GM23338 (cell line): ENCODE results near the gene RNASE8. TPM values are rescaled to one million over a fixed set of nuclear protein-coding genes. Genes with fewer than 3 reads are reported as not detected.

Experiments
- ATAC-seq: fragments of 200-7000 bp; cut with Tn5 transposase; 3 replicates; pipeline ENCODE4 v1.9.1; 2020
- DNase-seq: peaks from one replicate; pipeline ENCODE4 v3.0.0-alpha.2; 2015; ENCODE audit warnings: low spot score
- H2AFZ ChIP-seq: fragments of 200-600 bp; sonication (generic); 2 replicates; pipeline ENCODE4 v1.8.0; 2016; ENCODE audit warnings: antibody characterized with exemption, mild to moderate bottlenecking, moderate library complexity
- H3F3A ChIP-seq: fragments of 200-600 bp; sonication (generic); replicated peaks from 2 replicates; pipeline ENCODE4 v1.8.0; 2017; ENCODE audit warnings: antibody characterized with exemption, mixed run types, low read depth
- H3K27ac ChIP-seq: fragments of 200-600 bp; sonication (generic); 2 replicates; pipeline ENCODE4 v1.6.1; 2016; ENCODE audit warnings: low read depth
- H3K27me3 ChIP-seq: fragments of 200-600 bp; sonication (generic); 2 replicates; pipeline ENCODE4 v1.8.0; 2016; ENCODE audit warnings: mild to moderate bottlenecking, mixed run types, moderate library complexity; ENCODE audit not compliant: insufficient read depth
- H3K36me3 ChIP-seq: fragments of 200-600 bp; sonication (generic); 2 replicates; pipeline ENCODE4 v1.8.0; 2016; ENCODE audit warnings: mild to moderate bottlenecking; ENCODE audit not compliant: insufficient read depth
- H3K4me1 ChIP-seq: fragments of 200-600 bp; sonication (generic); 2 replicates; pipeline ENCODE4 v1.8.0; 2016; ENCODE audit warnings: mild to moderate bottlenecking, moderate library complexity; ENCODE audit not compliant: insufficient read depth
- H3K4me2 ChIP-seq: fragments of 200-600 bp; sonication (generic); 2 replicates; pipeline ENCODE4 v1.7.1; 2017; ENCODE audit warnings: mixed run types
- H3K4me3 ChIP-seq: fragments of 200-600 bp; sonication (generic); 2 replicates; pipeline ENCODE4 v1.6.1; 2016; ENCODE audit warnings: mixed run types
- H3K79me2 ChIP-seq: fragments of 200-600 bp; sonication (generic); replicated peaks from 2 replicates; pipeline ENCODE4 v1.8.0; 2017; ENCODE audit warnings: mild to moderate bottlenecking; ENCODE audit not compliant: insufficient read depth
- H3K9me2 ChIP-seq: fragments of 200-600 bp; sonication (generic); 2 replicates; pipeline ENCODE4 v1.8.0; 2017; ENCODE audit not compliant: insufficient read depth
- H4K20me1 ChIP-seq: fragments of 200-600 bp; sonication (generic); replicated peaks from 2 replicates; pipeline ENCODE4 v1.8.0; 2017; ENCODE audit warnings: mild to moderate bottlenecking; ENCODE audit not compliant: insufficient read depth
- H3K27ac Mint-ChIP-seq: 2 replicates; pipeline ENCODE4 v1.8.0; 2020; ENCODE audit warnings: inconsistent platforms, mild to moderate bottlenecking, moderate library complexity, mixed read lengths
- H3K27me3 Mint-ChIP-seq: 3 replicates; pipeline ENCODE4 v1.8.0; 2022; ENCODE audit warnings: low read depth, mild to moderate bottlenecking, moderate library complexity, mixed read lengths, inconsistent platforms; ENCODE audit not compliant: insufficient read depth, poor library complexity
- H3K36me3 Mint-ChIP-seq: 3 replicates; pipeline ENCODE4 v1.8.0; 2021; ENCODE audit warnings: low read depth, mild to moderate bottlenecking, inconsistent platforms, moderate library complexity, mixed read lengths
- H3K4me1 Mint-ChIP-seq: 3 replicates; pipeline ENCODE4 v1.8.0; 2020; ENCODE audit warnings: mild to moderate bottlenecking, inconsistent platforms, mixed read lengths
- H3K4me3 Mint-ChIP-seq: 3 replicates; pipeline ENCODE4 v1.8.0; 2021; ENCODE audit warnings: moderate library complexity, mild to moderate bottlenecking, inconsistent platforms, mixed read lengths
- H3K9me3 Mint-ChIP-seq: 3 replicates; pipeline ENCODE4 v1.8.0; 2020; ENCODE audit warnings: moderate library complexity, mild to moderate bottlenecking, inconsistent platforms, mixed read lengths
- CREB1 ChIP-seq: fragments of 250-450 bp; sonication (Bioruptor Pico); IDR thresholded peaks from 2 replicates; pipeline ENCODE4 v1.5.0; 2020; ENCODE audit warnings: low read depth, mild to moderate bottlenecking, moderate library complexity
- CTCF ChIP-seq, 2 experiments: fragments of 200-600 bp in 1 of 2; sonication (generic) in 1 of 2; conservative IDR thresholded peaks; 2 replicates each; pipeline versions ENCODE4 v1.5.1 to v1.6.1; 2016 to 2017; ENCODE audit warnings: antibody characterized with exemption in 2 of 2, low read depth in 2 of 2, mild to moderate bottlenecking in 2 of 2, moderate library complexity in 1 of 2
- ETS1 ChIP-seq: IDR thresholded peaks from 2 replicates; pipeline ENCODE4 v1.6.1; 2016; ENCODE audit warnings: antibody characterized with exemption
- EZH2 ChIP-seq: fragments of 200-600 bp; sonication (generic); IDR thresholded peaks from one replicate; pipeline ENCODE4 v1.8.0; 2017; ENCODE audit warnings: antibody characterized with exemption, mild to moderate bottlenecking, low read depth; ENCODE audit not compliant: unreplicated experiment
- EZH2phosphoT487 ChIP-seq: fragments of 200-600 bp; sonication (generic); IDR thresholded peaks from one replicate; pipeline ENCODE4 v1.8.1; 2018; ENCODE audit warnings: antibody characterized with exemption; ENCODE audit not compliant: unreplicated experiment
- JUNB ChIP-seq: IDR thresholded peaks from one replicate; pipeline ENCODE4 v1.6.1; 2016; ENCODE audit warnings: antibody characterized with exemption; ENCODE audit not compliant: unreplicated experiment
- NANOG ChIP-seq: IDR thresholded peaks from 2 replicates; pipeline ENCODE4 v1.6.1; 2016; ENCODE audit warnings: antibody characterized with exemption, borderline replicate concordance
- POLR2AphosphoS5 ChIP-seq: IDR thresholded peaks from 2 replicates; pipeline ENCODE4 v1.6.1; 2016; ENCODE audit warnings: antibody characterized with exemption, low read depth
- REST ChIP-seq: IDR thresholded peaks from one replicate; pipeline ENCODE4 v1.6.1; 2018; ENCODE audit warnings: antibody characterized with exemption; ENCODE audit not compliant: unreplicated experiment
- STAT1 ChIP-seq: IDR thresholded peaks from one replicate; pipeline ENCODE4 v1.6.1; 2016; ENCODE audit warnings: antibody characterized with exemption; ENCODE audit not compliant: unreplicated experiment
- ZNF114 ChIP-seq: fragments of 250-450 bp; sonication (Bioruptor Pico); IDR thresholded peaks from 2 replicates; pipeline ENCODE4 v1.5.0; 2020; ENCODE audit warnings: mild to moderate bottlenecking, moderate library complexity
- ZNF331 ChIP-seq: fragments of 250-450 bp; sonication (Bioruptor Pico); IDR thresholded peaks from 2 replicates; pipeline ENCODE4 v1.5.0; 2020; ENCODE audit warnings: low read depth, mild to moderate bottlenecking, moderate library complexity
- ZNF462 ChIP-seq: fragments of 250-450 bp; sonication (Bioruptor Pico); IDR thresholded peaks from 2 replicates; pipeline ENCODE4 v1.5.0; 2020; ENCODE audit warnings: mild to moderate bottlenecking, moderate library complexity
- polyA plus RNA-seq: library from polyadenylated mRNA; unstranded; fragments of >200 nt; fragmentation: Nextera tagmentation; extraction: Ambion mirVana; gene quantifications from 2 replicates; pipeline ENCODE4 v1.2.1, GENCODE V29; 2016
- total RNA-seq: library from RNA; depleted of rRNA; stranded (reverse); fragments of >200 nt; shearing (Covaris generic); gene quantifications from 2 replicates; pipeline ENCODE4 v1.2.3, GENCODE V29; 2014

Gene RNASE8
- total and polyA plus RNA-seq, 2 experiments from 2014 or later = not detected

GRCh38 chr14:21043974-21044618 is 13.5 kb upstream of the RNASE8 start:
- Histone ChIP-seq H3K79me2 (no peaks in the 10 kb centered on the region), H3K27me3 (no peaks in the 10 kb centered on the region), H3K4me3 (no peak overlapping the region), H3F3A (no peaks in the 10 kb centered on the region), H2AFZ (no peak overlapping the region), H4K20me1 (no peaks in the 10 kb centered on the region), H3K4me1 (peaks cover 8% of the 10 kb centered on the region), H3K36me3 (no peaks in the 10 kb centered on the region), H3K27ac (no peak overlapping the region), H3K4me2 (no peak overlapping the region), H3K9me2 (no peaks in the 10 kb centered on the region; the same call in 1 of the 2 replicates)
- H3K36me3 Mint-ChIP-seq = no peaks in the 10 kb centered on the region
- ATAC-seq (no peak), DNase-seq (no peak)
- H3K4me3 Mint-ChIP-seq = no peak overlapping the region
- H3K4me1 Mint-ChIP-seq = peaks cover 15% of the 10 kb centered on the region
- TF ChIP-seq STAT1 (no peak), ETS1 (no peak), JUNB (no peak), ZNF462 (no peak), EZH2phosphoT487 (no peak), CREB1 (CRISPR knock-in tag) (no peak), CTCF (conservative IDR thresholded peaks at IDR 0.05; ENCODE audit: low read depth in 2 of 2) (no peak), EZH2 (no peak), POLR2AphosphoS5 (no peak), ZNF114 (no peak), ZNF331 (CRISPR knock-in tag) (no peak), REST (no peak), NANOG (no peak)
- H3K27me3 Mint-ChIP-seq = peaks cover 10% of the 10 kb centered on the region
- no peak overlapping the region for H3K27ac Mint-ChIP-seq
- H3K9me3 Mint-ChIP-seq = no peaks in the 10 kb centered on the region; the same call in 2 of the 3 replicates
